HEK293T (cell line): ENCODE measurements around the gene TNS3.

ENCODE experiments used
- CTCF ChIA-PET: fragments of 350-600 bp; formaldehyde crosslinking; extraction: SDS; loops from one replicate; lab custom pipeline; 2021; ENCODE audit warnings: antibody characterized with exemption, inconsistent platforms; lab: Yijun Ruan, JAX
- POLR2A ChIA-PET: fragments of 350-600 bp; formaldehyde crosslinking; extraction: SDS; loops from one replicate; lab custom pipeline; 2020; ENCODE audit warnings: antibody characterized with exemption, inconsistent platforms; lab: Yijun Ruan, JAX
- DNase-seq: peaks from one replicate; pipeline ENCODE4 v3.0.0; 2012; ENCODE audit warnings: mixed read lengths; ENCODE audit errors: extremely low spot score
- ARNT ChIP-seq: fragments of 450-650 bp; IDR thresholded peaks from 2 replicates; pipeline ENCODE4 v1.6.1; 2017; ENCODE audit warnings: mild to moderate bottlenecking
- BHLHE40 ChIP-seq: fragments of 450-650 bp; IDR thresholded peaks from 2 replicates; pipeline ENCODE4 v1.6.1; 2016; ENCODE audit warnings: mild to moderate bottlenecking, moderate library complexity, borderline replicate concordance
- CTBP1 ChIP-seq: fragments of 450-650 bp; IDR thresholded peaks from 2 replicates; pipeline ENCODE4 v1.6.1; 2016; ENCODE audit warnings: borderline replicate concordance
- ELF4 ChIP-seq: fragments of 450-650 bp; IDR thresholded peaks from 2 replicates; pipeline ENCODE4 v1.6.1; 2017; ENCODE audit warnings: antibody characterized with exemption
- FOXA1 ChIP-seq: fragments of 450-650 bp; IDR thresholded peaks from 2 replicates; pipeline ENCODE4 v1.6.1; 2016; ENCODE audit warnings: mild to moderate bottlenecking
- FOXK2 ChIP-seq: fragments of 450-650 bp; IDR thresholded peaks from 2 replicates; pipeline ENCODE4 v1.6.1; 2016; ENCODE audit warnings: mild to moderate bottlenecking
- FOXM1 ChIP-seq: fragments of 450-650 bp; IDR thresholded peaks from 2 replicates; pipeline ENCODE4 v1.6.1; 2017; ENCODE audit warnings: mild to moderate bottlenecking, borderline replicate concordance
- HDGF ChIP-seq: fragments of 450-650 bp; IDR thresholded peaks from 2 replicates; pipeline ENCODE4 v1.6.1; 2017; ENCODE audit warnings: antibody characterized with exemption, borderline replicate concordance
- L3MBTL2 ChIP-seq: fragments of 450-650 bp; conservative IDR thresholded peaks from 2 replicates; pipeline ENCODE4 v1.6.1; 2016; ENCODE audit warnings: mild to moderate bottlenecking
- LEF1 ChIP-seq: fragments of 450-650 bp; IDR thresholded peaks from 2 replicates; pipeline ENCODE4 v1.6.1; 2017; ENCODE audit warnings: mild to moderate bottlenecking, borderline replicate concordance
- NFRKB ChIP-seq: fragments of 450-650 bp; IDR thresholded peaks from 2 replicates; pipeline ENCODE4 v1.6.1; 2016; ENCODE audit warnings: mild to moderate bottlenecking, moderate library complexity
- PKNOX1 ChIP-seq: fragments of 450-650 bp; IDR thresholded peaks from 2 replicates; pipeline ENCODE4 v1.6.1; 2016
- SP1 ChIP-seq: fragments of 450-650 bp; IDR thresholded peaks from 2 replicates; pipeline ENCODE4 v1.6.1; 2017
- SUZ12 ChIP-seq: fragments of 450-650 bp; IDR thresholded peaks from 2 replicates; pipeline ENCODE4 v1.6.1; 2016; ENCODE audit warnings: mild to moderate bottlenecking
- TARDBP ChIP-seq: fragments of 450-650 bp; IDR thresholded peaks from 2 replicates; pipeline ENCODE4 v1.6.1; 2016
- ZNF384 ChIP-seq: fragments of 450-650 bp; IDR thresholded peaks from 2 replicates; pipeline ENCODE4 v1.6.1; 2016

Gene TNS3

GRCh38 chr7:47464266-47464665 is 117.6 kb downstream of the TNS3 start:
- ChIA-PET CTCF (no interaction called here), POLR2A (no interaction called here)
- no peak for DNase-seq
- no peak for TF ChIP-seq SUZ12
- TF ChIP-seq NFRKB: no peak
- no peak for TF ChIP-seq TARDBP
- TF ChIP-seq PKNOX1: no peak
- TF ChIP-seq FOXA1: no peak
- no peak for TF ChIP-seq CTBP1
- no peak for TF ChIP-seq FOXM1
- no peak for TF ChIP-seq LEF1
- TF ChIP-seq ARNT: no peak
- no peak for TF ChIP-seq L3MBTL2
- no peak for TF ChIP-seq SP1
- no peak for TF ChIP-seq ZNF384

DNA sequence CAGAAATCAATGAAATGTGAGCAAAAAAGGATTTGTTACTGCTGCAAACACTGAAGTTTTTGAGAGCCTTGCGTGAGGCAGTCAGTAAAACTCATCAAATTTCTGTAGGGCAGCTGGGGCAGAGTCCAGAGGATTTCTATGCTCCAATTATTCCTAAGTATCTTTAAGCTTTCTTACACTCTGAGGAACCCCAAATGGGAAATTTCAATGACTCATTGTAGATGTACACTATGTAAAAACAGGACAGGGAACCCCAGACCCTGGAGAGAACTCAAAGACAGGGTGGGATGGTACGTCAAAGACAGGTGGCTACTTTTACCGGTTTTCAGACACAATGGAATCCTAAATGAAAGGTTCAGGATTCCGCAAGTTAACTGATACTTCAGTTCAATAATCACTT is 120.2 kb downstream of the TNS3 start:
- ChIA-PET CTCF (no interaction called here), POLR2A (no interaction called here)
- no peak for TF ChIP-seq ARNT
- no peak for TF ChIP-seq PKNOX1
- DNase-seq: no peak

DNA sequence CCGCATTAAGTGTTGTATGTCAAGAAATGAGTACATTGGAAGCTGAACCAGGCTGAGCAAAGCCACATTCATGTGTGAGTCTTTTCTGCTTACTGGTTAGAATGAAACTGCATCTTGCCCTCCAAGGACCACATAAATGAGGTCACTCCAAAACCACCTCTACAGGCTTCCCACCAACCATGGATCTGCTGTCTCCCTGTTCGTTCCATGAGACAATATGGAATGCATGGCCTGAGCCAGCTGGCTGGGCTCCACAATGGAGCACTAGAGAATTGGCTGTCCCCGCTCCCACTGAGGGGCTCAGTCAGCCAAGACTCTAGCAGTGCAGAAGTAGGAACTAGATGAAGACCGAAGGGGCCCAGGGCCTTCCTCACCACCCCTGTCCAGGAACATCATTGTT is 120.8 kb downstream of the TNS3 start:
- DNase-seq: no peak
- POLR2A ChIA-PET: no interaction called here
- no peak for TF ChIP-seq LEF1
- TF ChIP-seq ELF4: no peak
- TF ChIP-seq BHLHE40: no peak
- TF ChIP-seq PKNOX1: no peak
- TF ChIP-seq ARNT: no peak
- no peak for TF ChIP-seq FOXA1
- TF ChIP-seq FOXM1: no peak
- TF ChIP-seq FOXK2: no peak
- TF ChIP-seq NFRKB: no peak
- no peak for TF ChIP-seq HDGF
- TF ChIP-seq SUZ12: no peak
- no peak for TF ChIP-seq L3MBTL2
- TF ChIP-seq TARDBP: no peak
- CTCF ChIA-PET: no interaction called here

DNA sequence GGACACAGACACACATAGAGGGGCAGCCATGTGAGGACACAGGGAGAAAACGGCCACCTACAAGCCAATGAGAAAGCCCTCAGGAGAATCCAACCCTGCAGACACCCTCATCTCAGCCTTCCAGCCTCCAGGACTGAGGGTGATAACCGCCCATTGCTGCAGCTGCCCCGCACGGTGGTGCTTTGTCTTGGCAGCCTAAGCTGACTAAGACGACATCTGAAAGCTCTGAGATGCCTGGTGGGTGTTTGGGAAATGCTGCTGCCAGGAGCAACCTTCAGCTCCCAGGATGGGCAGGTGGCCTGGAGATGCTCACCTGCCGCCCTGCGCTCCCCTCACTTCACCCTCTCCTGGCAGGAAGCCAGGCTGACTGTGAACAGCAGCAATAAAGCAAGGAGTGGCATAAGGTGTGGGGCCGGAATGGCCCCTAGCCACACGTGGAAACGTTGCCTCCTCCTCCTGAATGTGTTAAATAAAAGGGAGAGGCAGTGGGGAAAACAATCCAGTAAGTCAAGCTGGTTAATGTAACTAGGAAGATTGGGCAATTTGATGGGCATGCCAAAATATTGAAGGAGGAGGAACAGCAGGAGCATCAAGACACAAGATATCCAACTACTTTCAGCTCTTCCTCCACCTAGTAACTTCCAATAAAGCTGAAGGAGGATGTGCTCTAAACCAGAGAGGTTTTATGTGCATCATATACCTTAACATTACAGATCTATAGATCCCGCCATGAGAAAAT is 121.5 kb downstream of the TNS3 start:
- DNase-seq: no peak
- POLR2A ChIA-PET: no interaction called here
- CTCF ChIA-PET: no interaction called here
- TF ChIP-seq LEF1: no peak
- no peak for TF ChIP-seq HDGF
- TF ChIP-seq ARNT: no peak
- no peak for TF ChIP-seq SUZ12
- no peak for TF ChIP-seq CTBP1
- TF ChIP-seq L3MBTL2: no peak
- no peak for TF ChIP-seq FOXM1

- POLR2A ChIA-PET: no interaction called here
Measured at GRCh38 chr7:47458486-47458885, 123.4 kb downstream of the TNS3 start.

DNA sequence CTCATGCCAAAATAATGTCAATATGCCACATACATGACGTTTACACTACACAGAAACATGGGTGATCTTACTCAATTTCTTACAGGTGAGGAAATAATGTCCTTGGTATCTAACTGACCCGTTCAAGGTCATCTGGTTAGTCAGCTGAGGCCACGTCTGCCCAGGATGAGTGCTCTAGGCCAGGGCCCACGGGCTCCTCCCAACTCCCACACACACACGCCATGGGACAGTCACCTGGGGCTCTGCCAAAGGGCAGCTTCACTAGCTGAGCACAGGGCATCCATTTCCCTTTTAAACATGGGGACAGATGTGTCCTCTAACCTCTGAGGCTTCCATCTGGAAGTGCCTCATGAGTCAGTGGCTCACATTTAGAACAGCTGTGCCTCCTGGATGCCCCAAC is 123.9 kb downstream of the TNS3 start:
- TF ChIP-seq FOXA1 (no peak), BHLHE40 (no peak), NFRKB (no peak), FOXK2 (no peak), SP1 (no peak), LEF1 (no peak)
- ChIA-PET CTCF (interaction anchor here (0.6 kb wide), 1 partner anchor 22 kb away, joined by 3 read pairs; no protein-coding TSS in a partner anchor), POLR2A (no interaction called here)
- DNase-seq: no peak

More at GRCh38 chr7:47458486-47458885, 123.4 kb downstream of the TNS3 start:
- TF ChIP-seq ELF4: no peak
- no peak for TF ChIP-seq ZNF384
- no peak for TF ChIP-seq NFRKB
- no peak for TF ChIP-seq FOXA1
- TF ChIP-seq ARNT: no peak
- TF ChIP-seq TARDBP: no peak
- no peak for DNase-seq
- CTCF ChIA-PET: no interaction called here

- POLR2A ChIA-PET: no interaction called here
- DNase-seq: no peak
- no peak for TF ChIP-seq L3MBTL2
- no peak for TF ChIP-seq NFRKB
- no peak for TF ChIP-seq ELF4
- TF ChIP-seq FOXA1: no peak
- no peak for TF ChIP-seq PKNOX1
- no peak for TF ChIP-seq LEF1
- no peak for TF ChIP-seq BHLHE40
- no peak for TF ChIP-seq SP1
- no peak for TF ChIP-seq ARNT
- TF ChIP-seq SUZ12: no peak
- no peak for TF ChIP-seq ZNF384
- TF ChIP-seq TARDBP: no peak
- TF ChIP-seq CTBP1: no peak
- CTCF ChIA-PET: no interaction called here
Measured at GRCh38 chr7:47456210-47456955, 125.5 kb downstream of the TNS3 start.
